Measurements from ENCODE around the gene PFDN4.

PFDN4 gene

GRCh38 chr20:54212226-54212625 is 4.3 kb downstream of the PFDN4 start:
- H3K27ac ChIP-seq, result no peak overlapping the region
- TF ChIP-seq CTCF (conservative IDR thresholded peaks at IDR 0.05), result no peak

- no peak for TF ChIP-seq CTCF (conservative IDR thresholded peaks at IDR 0.05)
- H3K27ac ChIP-seq, result no peak overlapping the region
Measured at GRCh38 chr20:54212871-54213270, 5.0 kb downstream of the PFDN4 start.

- H3K27ac ChIP-seq, result no peak overlapping the region
- no peak for TF ChIP-seq CTCF (conservative IDR thresholded peaks at IDR 0.05)
Measured at GRCh38 chr20:54214566-54214965, 6.7 kb downstream of the PFDN4 start.

GRCh38 chr20:54215157-54215789 is 7.4 kb downstream of the PFDN4 start:
- TF ChIP-seq CTCF (conservative IDR thresholded peaks at IDR 0.05), result no peak
- no peak overlapping the region for H3K27ac ChIP-seq

- TF ChIP-seq CTCF (conservative IDR thresholded peaks at IDR 0.05), result no peak
- H3K27ac ChIP-seq, result no peak overlapping the region
Measured at GRCh38 chr20:54217762-54218161, 9.9 kb downstream of the PFDN4 start.

- TF ChIP-seq CTCF (conservative IDR thresholded peaks at IDR 0.05), result no peak
- no peak overlapping the region for H3K27ac ChIP-seq
Measured at GRCh38 chr20:54218470-54218869, 10.6 kb downstream of the PFDN4 start.

- H3K27ac ChIP-seq, result no peak overlapping the region
- peak; percentile 85 for TF ChIP-seq CTCF (conservative IDR thresholded peaks at IDR 0.05)
Measured at GRCh38 chr20:54219751-54220426, 12.0 kb downstream of the PFDN4 start.
